NB4 (cell line): ENCODE data around the gene NLRP7.

ENCODE experiments used
- MYC ChIP-seq: IDR thresholded peaks from 2 replicates; pipeline ENCODE4 v1.6.1; 2011; ENCODE audit warnings: low read depth, low read length
- POLR2A ChIP-seq: IDR thresholded peaks from 2 replicates; pipeline ENCODE4 v1.6.1; 2011; ENCODE audit warnings: mild to moderate bottlenecking; ENCODE audit not compliant: insufficient read length; ENCODE audit errors: extremely low read depth
- TF ChIP-seq, protein P1 (sequence below): IDR thresholded peaks from one replicate; pipeline ENCODE4 v1.5.1; 2012; ENCODE audit warnings: low read depth, low read length
- TF ChIP-seq, protein P2 (sequence below): IDR thresholded peaks from 2 replicates; pipeline ENCODE4 v1.6.1; 2011; ENCODE audit warnings: low read depth, low read length

DNA sequence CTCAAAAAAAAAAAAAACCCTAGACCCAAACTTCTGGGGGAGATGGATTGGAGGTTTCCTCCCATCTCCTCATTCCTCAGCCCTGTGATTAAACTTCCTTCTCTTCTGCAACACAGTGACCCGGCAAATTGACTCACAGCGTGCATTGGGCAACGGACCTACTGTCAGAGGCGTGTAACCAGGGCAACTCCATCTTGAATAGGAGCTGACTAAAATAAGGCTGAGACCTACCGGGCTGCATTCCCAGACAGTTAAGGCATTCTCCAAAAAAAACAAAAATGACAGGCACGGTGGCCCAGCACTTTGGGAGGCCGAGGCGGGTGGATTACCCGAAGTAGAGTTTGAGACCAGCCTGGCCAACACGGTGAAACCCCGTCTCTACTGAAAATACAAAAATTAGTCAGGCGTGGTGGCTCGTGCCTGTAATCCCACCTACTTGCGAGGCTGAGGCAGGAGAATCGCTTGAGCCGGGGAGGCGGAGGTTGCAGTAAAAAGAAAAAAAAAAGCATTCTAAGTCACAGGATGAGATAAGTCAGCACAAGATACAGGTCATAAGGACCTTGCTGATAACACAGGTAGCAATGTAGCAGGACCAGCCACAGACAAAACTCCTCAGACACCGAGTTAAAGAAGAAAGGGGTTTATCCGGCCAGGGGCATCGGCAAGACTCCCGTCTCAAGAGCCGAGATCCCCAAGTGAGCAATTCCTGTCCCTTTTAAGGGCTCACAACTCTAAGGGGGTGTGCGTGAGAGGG is 5.4 kb upstream of the NLRP7 start:
- TF ChIP-seq, protein P1, sequence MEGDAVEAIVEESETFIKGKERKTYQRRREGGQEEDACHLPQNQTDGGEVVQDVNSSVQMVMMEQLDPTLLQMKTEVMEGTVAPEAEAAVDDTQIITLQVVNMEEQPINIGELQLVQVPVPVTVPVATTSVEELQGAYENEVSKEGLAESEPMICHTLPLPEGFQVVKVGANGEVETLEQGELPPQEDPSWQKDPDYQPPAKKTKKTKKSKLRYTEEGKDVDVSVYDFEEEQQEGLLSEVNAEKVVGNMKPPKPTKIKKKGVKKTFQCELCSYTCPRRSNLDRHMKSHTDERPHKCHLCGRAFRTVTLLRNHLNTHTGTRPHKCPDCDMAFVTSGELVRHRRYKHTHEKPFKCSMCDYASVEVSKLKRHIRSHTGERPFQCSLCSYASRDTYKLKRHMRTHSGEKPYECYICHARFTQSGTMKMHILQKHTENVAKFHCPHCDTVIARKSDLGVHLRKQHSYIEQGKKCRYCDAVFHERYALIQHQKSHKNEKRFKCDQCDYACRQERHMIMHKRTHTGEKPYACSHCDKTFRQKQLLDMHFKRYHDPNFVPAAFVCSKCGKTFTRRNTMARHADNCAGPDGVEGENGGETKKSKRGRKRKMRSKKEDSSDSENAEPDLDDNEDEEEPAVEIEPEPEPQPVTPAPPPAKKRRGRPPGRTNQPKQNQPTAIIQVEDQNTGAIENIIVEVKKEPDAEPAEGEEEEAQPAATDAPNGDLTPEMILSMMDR, result no peak
- TF ChIP-seq POLR2A, result no peak
- no peak for TF ChIP-seq MYC
- TF ChIP-seq, protein P2, sequence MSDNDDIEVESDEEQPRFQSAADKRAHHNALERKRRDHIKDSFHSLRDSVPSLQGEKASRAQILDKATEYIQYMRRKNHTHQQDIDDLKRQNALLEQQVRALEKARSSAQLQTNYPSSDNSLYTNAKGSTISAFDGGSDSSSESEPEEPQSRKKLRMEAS, result no peak
